ENCODE data around the gene KAT8. TPM values are rescaled to one million over a fixed set of nuclear protein-coding genes. Genes with fewer than 3 reads are reported as not detected.
"Not testable (repeated sequence)": the region's sequence is repeated elsewhere in the genome, so short reads cannot be mapped to it uniquely, and the experiment has no call there.

The KAT8 gene
- total RNA-seq, 1 experiment from 2014 or later: 45.2 TPM

DNA sequence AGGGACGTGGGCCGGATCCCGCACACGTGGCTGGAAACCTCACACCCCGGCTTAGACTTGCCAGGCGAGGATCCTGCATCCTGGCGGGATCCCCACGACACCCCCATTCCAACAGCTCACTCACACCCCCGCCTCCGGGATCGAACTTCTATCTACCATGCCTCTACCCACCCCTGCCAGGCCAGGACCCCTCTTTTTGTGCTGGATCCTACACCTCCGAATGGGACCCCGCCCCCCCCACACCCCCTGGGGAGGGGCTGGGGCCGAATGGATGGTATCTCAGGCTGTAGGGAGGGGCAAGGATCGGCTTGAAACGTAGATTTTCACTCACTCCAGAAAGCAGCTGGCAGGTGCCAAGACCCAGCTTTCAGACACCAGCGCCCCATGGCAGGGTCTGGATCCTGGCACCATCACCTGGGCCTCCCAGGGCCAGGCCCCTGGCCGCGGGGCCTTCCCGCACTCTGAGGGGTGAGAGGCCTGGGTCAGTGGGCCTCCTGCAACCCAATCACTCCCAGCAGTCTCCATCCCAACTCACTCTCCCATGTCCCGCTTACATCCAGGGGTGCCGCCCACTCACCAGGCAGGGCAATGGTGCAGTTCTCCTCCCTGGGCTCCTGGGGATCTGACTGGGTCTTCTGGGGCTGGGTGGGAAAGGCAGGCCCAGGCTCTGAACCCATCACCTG lies 25.7 kb downstream of the KAT8 start:
- DNase-seq (ENCODE audit: extremely low read depth, low read depth): no peak

DNA sequence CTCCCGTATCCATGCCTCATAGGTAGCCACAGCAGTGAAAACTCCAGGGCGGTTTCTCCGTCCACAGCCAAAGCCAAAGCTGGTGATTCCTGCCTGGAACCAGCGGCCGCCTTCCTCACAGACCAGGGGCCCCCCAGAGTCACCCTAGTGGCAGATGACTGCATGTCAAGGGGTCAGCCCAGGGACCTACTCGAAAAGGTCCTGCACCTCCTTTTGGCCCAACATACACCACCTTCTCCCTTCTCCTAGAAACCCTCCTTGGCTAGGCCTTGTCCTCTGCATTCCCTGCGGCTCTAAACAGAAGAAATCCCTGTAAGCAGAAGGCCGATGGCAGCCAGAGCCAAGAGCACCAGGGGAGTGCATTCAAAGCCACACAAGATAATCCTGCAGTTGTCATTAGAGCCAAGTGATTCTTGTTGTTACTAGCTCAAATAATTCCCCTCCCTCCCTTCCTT lies 26.3 kb downstream of the KAT8 start:
- DNase-seq (ENCODE audit: extremely low read depth, low read depth): no peak

DNA sequence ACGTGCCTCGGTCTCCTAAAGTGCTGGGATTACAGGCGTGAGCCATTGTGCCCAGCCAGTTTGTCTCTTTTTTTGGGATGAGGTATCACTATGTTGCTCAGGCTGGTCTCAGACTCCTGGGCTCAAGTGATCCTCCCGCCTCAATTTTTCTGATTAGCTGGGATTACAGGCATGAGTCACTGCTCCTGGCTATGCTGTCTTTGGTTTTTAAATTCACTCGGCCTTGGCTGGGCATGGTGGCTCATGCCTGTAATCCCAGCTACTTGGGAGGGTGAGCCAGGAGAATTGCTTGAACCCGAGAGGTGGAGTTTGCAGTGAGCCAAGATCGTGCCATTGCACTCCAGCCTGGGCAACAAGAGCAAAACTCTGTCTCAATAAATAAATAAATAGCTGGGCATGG lies 27.0 kb downstream of the KAT8 start:
- DNase-seq (ENCODE audit: extremely low read depth, low read depth): not testable (repeated sequence)

DNA sequence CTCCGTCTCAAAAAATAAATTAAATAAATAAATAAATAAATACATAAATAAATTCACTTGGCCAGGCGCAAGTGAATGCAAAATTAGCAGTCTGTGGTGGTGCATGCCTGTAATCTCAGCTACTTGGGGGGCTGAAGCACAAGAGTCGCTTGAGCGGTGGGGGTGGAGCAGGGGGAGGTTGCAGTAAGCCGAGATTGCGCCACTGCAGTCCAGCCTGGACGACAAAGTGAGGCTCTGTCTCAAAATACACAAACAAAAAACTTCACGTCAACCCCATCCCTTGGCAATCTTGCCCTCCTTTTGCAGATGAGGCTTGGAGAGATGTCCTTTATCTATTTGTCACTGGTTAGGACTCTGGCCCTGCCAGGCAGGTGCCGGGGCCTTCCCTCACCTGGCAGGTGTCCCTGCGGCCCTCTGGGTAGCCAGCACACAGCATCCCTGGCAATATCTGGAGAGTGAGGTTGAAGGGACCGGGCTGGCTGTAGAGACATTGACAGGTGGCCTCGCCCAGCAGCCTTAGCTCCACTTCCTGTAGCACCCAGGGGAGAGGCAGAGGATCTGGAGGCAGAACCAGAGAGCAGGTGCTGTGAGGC lies 28.0 kb downstream of the KAT8 start:
- no peak for DNase-seq (ENCODE audit: extremely low read depth, low read depth)

DNA sequence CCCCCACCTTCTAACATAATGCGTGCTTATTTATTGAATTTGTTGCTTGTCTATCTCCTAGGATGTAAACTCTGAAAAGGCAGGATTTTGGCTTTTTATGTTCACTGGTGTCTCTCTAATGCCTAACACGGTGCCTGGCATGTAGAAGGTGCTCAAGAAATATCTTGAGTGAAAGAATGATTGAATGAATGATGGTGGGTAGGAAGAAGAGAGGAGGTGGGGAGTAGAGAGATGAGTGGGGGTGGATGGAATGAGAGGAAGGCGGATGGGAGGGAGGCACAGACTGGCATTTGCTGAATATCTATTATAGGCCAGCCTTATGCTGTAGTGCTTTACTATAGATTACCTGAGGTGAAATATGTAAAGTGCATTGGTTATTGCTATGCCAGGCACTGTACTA lies 30.1 kb downstream of the KAT8 start:
- no peak for DNase-seq (ENCODE audit: extremely low read depth, low read depth)

DNA sequence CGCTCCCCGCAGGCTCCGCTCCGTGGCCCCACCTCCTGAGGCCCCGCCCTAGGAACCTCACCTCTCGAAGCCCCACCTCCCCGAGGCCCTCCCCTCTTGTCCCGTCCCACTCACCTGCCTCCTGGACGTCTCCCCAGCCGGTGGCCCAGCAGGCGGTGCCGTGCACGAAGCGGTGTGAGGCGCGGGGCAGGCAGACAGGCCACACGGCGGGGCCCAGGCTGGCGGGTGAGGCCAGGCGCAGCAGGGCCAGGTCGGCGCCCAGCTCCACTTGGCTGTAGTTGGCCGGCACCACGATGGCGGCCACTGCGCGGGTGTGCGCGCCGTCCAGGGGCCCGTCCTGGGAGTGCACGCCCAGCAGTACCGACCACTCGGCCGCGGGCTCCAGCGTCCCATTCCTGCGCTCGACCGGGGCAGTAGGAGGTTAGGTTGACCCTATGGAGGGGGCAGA lies 30.8 kb downstream of the KAT8 start:
- no peak for DNase-seq (ENCODE audit: extremely low read depth, low read depth)

DNA sequence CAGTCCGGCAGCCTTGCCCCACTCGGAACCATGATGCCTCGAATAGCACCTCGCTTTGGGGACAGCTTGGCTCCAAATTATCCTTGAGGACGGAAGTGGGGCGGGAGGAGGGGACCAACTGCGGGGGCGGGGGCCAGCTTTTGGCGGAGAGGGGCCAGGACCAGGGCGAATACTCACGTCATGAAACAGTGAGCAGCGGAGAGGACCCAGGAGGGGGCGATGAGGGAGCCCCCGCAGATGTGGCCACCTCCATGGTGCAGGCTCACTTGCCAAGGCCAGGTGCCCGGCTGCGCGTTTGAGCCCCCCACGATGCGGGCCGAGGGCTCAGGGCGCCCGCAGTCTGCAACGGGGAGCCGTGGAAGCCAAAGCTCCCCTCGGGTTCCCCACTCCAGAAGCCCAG lies 31.4 kb downstream of the KAT8 start:
- DNase-seq (ENCODE audit: extremely low read depth, low read depth): no peak

DNA sequence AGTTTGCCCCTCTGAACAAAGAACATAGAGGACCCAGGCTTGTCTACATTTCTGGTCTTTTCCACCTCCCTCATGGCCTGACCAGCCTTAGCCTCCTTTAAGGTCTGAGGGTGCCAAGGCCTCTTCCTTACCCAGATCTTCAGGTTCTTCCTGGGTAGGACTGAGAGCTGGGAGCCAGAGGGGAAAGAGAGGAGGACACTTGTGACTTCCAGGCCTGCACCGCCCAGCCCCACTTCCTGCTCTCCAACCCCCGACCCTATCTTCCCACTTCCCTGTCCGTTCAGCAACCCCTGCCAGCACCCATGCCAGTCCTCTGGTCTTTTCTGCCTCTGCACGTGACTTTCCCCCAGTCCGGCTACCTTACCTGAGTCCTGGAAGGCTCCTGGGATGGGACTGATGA lies 31.9 kb downstream of the KAT8 start:
- no peak for DNase-seq (ENCODE audit: extremely low read depth, low read depth)

DNA sequence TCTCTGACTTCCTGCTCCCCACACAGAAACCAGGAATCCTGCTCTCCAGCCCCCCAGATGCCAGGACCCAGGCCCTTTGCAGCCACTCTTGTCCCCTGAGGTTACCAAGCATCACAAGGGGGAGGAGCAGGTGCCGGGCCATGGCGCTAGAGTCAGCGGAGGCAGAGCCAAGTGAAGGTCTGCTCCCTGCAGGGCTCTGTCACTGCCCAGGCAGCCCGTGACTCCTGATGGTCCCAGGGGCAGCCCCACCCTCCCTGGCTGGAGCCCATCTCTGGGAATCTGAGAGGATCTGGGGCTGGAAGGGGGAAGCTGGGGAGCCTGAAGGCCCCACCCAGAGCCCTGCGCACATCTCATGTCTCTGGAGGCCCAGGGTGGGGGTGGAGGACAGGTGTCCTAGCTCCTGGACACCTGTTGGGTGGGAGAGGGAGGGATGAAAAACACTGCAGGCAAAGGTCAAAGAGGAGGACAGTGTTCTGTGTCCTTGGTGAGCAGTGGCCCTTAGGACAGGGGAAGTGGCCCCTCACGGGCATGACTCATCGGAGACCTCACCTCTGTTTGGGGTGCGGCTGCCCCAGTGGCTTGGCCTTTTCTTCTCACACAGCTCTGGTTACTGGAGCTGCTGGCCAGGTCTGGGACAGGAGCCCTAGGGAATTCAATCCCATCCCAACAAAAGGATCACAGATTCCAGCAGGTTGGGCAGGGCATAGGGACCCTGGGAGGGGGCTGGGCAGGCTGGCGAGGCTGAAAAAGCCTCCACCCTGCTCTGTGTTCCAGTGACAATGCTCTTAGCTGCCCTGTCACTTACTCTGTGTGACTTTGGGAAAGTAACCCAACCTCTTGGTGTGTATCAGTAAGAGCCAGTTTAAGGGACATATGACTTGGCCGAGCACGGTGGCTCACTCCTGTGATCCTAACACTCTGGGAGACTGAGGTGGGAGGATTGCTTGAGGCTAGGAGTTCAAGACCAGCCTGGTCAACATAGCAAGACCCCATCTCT lies 32.7 kb downstream of the KAT8 start, which contains the start of gene PRSS36:
PRSS36 (minus strand) TSS at position 173 of the 997 bp plus-strand sequence; CDS start at position 142, 31 bp downstream.
- DNase-seq (ENCODE audit: extremely low read depth, low read depth): no peak

DNA sequence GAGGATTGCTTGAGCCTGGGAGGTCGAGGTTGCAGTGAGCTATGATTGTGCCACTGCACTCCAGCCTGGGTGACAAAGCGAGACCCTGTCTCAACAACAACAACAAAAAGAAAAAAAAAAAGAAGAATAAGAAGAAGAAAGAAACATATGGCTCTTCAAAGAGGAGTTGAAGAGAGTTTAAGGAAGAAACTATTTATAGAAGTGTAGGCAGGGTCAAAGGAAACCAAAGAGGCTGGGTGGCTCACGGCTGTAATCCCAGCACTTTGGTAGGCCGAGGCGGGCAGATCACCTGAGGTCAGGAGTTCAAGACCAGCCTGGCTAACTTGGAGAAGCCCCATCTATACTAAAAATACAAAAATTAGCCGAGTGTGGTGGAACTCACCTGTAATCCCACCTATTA lies 33.5 kb downstream of the KAT8 start:
- DNase-seq (ENCODE audit: extremely low read depth, low read depth): not testable (repeated sequence)

DNA sequence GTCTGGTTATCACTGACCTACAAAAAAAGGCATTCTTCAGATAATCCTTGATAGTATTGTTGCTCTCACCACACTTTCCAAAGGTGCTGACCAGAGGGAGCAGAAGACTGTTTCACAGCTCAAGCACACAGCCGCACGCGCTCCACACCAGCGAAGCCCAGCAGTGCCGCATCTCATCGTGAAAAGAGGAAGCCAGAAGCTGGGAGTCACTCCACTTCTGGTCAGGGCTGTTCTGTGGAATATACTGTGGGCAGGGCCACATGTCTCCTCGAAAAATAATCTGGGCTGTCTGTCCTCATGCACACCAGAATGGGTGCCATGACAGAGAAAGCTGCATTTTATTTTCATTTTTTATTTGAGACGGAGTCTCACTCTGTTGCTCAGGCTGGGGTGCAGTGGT lies 39.7 kb downstream of the KAT8 start:
- no peak for DNase-seq (ENCODE audit: extremely low read depth, low read depth)

DNA sequence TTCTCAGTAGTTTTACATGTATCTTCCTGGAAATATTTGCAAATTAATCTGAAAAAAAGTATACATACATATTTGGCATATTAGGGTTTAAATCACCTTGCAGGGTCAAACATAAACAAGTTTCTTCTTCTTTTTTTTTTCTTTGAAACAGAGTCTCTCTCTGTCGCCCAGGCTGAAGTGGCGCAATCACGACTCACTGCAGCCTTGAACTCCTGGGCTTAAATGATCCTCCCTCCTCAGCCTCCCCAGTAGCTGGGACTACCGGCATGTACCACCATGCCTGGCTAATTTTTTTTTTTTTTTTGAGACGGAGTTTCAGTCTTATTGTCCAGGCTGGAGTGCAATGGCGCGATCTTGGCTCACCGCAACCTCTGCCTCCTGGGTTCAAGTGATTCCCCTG lies 49.9 kb downstream of the KAT8 start:
- no peak for DNase-seq (ENCODE audit: extremely low read depth, low read depth)

DNA sequence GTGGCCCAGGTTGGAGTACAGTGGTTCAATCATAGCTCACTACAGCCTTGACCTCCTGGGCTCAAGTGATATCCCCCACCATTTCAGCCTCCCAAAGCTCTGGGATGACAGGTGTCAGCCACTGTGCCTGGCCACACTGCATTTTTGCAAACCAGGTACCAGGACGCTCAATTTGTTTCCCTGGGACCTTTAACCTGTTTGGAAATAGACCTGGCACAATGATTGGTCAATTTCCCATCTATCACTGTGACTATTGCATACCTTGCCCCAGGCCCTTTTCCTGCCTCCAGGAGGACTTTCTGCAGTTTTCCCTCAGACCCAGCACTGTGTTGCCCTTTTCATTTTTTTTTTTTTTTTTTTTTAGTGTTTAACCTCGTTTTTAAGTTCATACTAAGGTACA lies 51.4 kb downstream of the KAT8 start:
- DNase-seq (ENCODE audit: extremely low read depth, low read depth): no peak

DNA sequence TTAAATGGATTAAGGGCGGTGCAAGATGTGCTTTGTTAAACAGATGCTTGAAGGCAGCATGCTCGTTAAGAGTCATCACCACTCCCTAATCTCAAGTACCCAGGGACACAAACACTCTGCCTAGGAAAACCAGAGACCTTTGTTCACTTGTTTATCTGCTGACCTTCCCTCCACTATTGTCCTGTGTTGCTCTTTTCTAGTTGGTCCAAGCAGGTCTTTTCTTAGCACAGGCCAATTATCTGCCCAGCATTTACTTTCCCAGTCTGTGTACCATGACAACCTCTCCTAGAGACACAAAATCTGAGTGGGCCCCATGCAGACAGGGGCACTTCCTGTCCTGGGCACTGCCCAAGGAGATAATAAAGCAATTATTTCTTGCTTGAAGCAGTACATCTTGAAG lies 52.6 kb downstream of the KAT8 start:
- not testable (repeated sequence) for DNase-seq (ENCODE audit: extremely low read depth, low read depth)

DNA sequence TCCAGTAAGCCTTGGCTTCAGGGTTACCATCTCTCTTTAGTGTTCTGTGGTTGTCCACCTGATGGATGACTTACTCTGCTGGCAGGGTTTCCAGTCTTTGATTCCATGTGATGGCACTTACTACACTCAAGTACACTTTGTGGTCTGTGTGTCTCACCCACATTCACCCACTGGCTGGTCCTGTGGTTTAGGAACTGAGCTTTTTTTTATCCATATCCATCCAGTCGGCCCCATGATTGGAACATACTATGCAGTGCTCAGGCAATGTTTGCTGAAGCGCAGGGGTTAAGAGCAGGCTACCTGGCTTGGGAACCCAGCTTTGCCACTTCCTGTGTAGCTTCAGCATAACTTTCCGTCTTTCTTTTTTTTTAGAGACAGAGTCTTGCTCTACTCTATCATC lies 59.7 kb downstream of the KAT8 start:
- DNase-seq (ENCODE audit: extremely low read depth, low read depth): no peak

DNA sequence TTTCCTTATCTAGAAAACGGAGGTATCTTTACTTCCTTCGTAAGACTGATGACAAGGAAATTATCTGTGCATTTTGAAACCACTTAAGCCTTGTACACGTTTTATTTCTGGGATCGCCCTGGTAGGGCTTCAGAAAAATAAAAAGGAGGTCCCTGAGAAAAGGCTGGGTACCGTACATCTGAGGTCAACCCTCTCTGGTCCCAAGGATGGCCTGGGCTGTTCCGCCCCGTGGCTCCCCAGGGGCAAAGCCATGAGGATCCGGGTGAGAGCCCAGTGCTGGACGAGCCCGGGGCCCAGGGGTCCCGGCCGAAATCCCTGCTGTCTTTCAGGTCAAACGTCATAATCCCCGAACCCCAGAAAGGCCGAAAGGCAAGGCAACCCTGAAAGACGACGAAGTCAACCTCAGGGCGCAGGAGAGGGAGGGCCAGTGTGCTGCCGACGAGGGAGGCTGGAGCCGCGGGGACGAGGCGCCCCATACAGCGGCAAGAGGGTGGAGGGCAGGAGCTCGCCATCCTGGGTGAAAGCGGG lies 61.8 kb downstream of the KAT8 start:
- no peak for DNase-seq (ENCODE audit: extremely low read depth, low read depth)

DNA sequence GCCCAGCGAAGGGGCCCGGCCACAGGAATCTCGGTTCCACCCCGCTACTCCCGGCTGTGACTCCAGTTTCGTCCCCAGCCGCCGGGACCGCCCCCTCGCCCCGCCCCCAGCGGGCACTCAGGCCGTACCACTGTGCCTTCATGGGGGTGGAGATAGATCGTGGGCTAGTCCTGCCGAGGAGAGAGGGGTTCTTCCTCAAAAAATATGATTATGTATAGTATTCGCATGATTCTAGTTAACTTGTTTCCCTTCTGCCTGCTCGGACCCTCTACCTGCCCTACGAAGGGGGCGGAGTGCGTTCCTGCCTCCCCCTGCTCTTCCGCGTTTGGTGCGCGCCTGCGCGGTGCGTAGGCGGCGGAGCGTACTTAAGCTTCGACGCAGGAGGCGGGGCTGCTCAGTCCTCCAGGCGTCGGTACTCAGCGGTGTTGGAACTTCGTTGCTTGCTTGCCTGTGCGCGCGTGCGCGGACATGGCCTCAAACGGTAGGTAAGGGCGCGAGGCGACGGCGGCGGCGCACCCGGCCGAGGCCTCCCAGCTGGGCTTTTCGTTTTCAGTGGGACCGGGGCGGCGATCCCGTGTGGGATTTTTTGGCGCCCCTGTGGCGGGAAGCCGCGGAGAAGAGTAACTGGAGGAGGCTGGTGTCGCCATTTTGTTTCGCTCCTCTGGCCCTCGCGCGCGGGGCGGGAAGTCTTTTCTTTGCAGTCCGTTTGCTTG lies 62.4 kb downstream of the KAT8 start, which contains the start of gene FUS:
FUS (plus strand) TSS at position 393 of the 713 bp plus-strand sequence; CDS start at position 469, 76 bp downstream.
- DNase-seq (ENCODE audit: extremely low read depth, low read depth): peak; percentile 87

Measured in NCI-H460 (cell line).